ENCODE measurements around the gene C2CD5. TPM values are rescaled to one million over a fixed set of nuclear protein-coding genes. Genes with fewer than 3 reads are reported as not detected.

C2CD5 gene
- total and polyA plus RNA-seq, 2 of the 13 experiments (the other 11 are each of a cell fraction or from before 2014, with no cell fraction given): 12.6 to 14.6 TPM

GRCh38 chr12:22543246-22544037 is 900 bp downstream of the C2CD5 start (continued):
- TF ChIP-seq ZFP62 (CRISPR knock-in tag; IDR thresholded peaks at IDR 0.05): no peak
- TF ChIP-seq ZNF136 (CRISPR knock-in tag; IDR thresholded peaks at IDR 0.05; ENCODE audit: low read depth): no peak
- TF ChIP-seq ZNF280B (CRISPR knock-in tag; IDR thresholded peaks at IDR 0.05; ENCODE audit: borderline replicate concordance): peak; percentile 60; the same call in 1 of the 2 replicates
- no peak for TF ChIP-seq HOXA5 (CRISPR knock-in tag; IDR thresholded peaks at IDR 0.05)
- TF ChIP-seq RXRA (CRISPR knock-in tag; IDR thresholded peaks at IDR 0.05): 0 out of 2 replicates have a peak, but pooled peaks have one; percentile 11
- TF ChIP-seq KDM3A (CRISPR knock-in tag; IDR thresholded peaks at IDR 0.05; ENCODE audit: low read depth): 0 out of 2 replicates have a peak, but pooled peaks have one; percentile 31
- TF ChIP-seq CC2D1A (CRISPR knock-in tag; IDR thresholded peaks at IDR 0.05): no peak
- TF ChIP-seq ZNF609 (CRISPR knock-in tag; IDR thresholded peaks at IDR 0.05; ENCODE audit: borderline replicate concordance): 0 out of 2 replicates have a peak, but pooled peaks have one; percentile 32
- 0 out of 2 replicates have a peak, but pooled peaks have one; percentile 67 for TF ChIP-seq AFF4 (CRISPR knock-in tag; IDR thresholded peaks at IDR 0.05)
- 0 out of 2 replicates have a peak, but pooled peaks have one; percentile 42 for TF ChIP-seq TBX3 (IDR thresholded peaks at IDR 0.05; ENCODE audit: borderline replicate concordance)
- 0 out of 2 replicates have a peak, but pooled peaks have one; percentile 38 for TF ChIP-seq CENPT (CRISPR knock-in tag; IDR thresholded peaks at IDR 0.05; ENCODE audit: low read depth)
- TF ChIP-seq ATF2 (CRISPR knock-in tag; IDR thresholded peaks at IDR 0.05): 0 out of 2 replicates have a peak, but pooled peaks have one; percentile 32
- 0 out of 2 replicates have a peak, but pooled peaks have one; percentile 3 for TF ChIP-seq PATZ1 (CRISPR knock-in tag; IDR thresholded peaks at IDR 0.05)
